Measurements from ENCODE around the gene ZNRF3.

Gene ZNRF3

DNA sequence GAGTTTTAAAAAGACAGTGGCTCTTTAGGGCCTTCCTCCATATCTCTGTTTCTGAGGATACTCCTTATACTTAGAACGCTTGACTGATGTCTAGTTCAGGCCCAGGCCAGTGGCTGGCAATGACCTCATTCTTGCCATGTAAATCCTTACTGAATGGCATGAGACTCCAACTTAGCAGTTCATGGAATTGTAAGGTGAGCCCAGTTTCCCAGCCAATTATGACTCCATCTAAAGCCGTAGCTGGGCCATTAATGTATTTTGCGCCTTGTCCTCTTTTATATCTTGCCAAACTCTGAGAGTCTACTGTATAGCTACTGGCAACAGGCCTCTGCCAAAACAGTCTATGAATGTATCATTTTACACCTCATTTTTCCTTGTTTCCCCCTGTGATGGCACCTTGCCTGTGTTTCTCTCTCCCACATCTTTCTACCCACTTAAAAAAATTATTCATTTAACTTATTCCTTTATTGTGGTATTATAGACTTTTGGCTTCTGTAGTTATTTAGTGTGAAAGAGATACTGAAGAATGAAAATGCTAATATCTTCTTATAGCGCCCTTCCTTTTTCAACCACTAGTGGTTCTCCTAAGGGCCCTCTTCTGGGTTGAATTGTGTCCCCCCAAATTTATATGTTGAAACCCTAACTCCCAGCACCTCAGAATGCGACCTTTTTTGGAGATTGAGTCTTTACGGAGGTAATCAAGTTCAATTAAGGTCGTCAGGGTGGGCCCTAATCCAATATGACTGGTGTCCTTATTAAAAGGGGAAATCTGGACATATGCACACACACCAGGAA lies 67.4 kb downstream of the ZNRF3 start (continued):
- TF ChIP-seq, protein P1, sequence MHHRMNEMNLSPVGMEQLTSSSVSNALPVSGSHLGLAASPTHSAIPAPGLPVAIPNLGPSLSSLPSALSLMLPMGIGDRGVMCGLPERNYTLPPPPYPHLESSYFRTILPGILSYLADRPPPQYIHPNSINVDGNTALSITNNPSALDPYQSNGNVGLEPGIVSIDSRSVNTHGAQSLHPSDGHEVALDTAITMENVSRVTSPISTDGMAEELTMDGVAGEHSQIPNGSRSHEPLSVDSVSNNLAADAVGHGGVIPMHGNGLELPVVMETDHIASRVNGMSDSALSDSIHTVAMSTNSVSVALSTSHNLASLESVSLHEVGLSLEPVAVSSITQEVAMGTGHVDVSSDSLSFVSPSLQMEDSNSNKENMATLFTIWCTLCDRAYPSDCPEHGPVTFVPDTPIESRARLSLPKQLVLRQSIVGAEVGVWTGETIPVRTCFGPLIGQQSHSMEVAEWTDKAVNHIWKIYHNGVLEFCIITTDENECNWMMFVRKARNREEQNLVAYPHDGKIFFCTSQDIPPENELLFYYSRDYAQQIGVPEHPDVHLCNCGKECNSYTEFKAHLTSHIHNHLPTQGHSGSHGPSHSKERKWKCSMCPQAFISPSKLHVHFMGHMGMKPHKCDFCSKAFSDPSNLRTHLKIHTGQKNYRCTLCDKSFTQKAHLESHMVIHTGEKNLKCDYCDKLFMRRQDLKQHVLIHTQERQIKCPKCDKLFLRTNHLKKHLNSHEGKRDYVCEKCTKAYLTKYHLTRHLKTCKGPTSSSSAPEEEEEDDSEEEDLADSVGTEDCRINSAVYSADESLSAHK (tag by site-specific recombination; IDR thresholded peaks at IDR 0.05) = no peak
- TF ChIP-seq, protein P2, sequence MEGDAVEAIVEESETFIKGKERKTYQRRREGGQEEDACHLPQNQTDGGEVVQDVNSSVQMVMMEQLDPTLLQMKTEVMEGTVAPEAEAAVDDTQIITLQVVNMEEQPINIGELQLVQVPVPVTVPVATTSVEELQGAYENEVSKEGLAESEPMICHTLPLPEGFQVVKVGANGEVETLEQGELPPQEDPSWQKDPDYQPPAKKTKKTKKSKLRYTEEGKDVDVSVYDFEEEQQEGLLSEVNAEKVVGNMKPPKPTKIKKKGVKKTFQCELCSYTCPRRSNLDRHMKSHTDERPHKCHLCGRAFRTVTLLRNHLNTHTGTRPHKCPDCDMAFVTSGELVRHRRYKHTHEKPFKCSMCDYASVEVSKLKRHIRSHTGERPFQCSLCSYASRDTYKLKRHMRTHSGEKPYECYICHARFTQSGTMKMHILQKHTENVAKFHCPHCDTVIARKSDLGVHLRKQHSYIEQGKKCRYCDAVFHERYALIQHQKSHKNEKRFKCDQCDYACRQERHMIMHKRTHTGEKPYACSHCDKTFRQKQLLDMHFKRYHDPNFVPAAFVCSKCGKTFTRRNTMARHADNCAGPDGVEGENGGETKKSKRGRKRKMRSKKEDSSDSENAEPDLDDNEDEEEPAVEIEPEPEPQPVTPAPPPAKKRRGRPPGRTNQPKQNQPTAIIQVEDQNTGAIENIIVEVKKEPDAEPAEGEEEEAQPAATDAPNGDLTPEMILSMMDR (tag by site-specific recombination; IDR thresholded peaks at IDR 0.05) = no peak
- no peak for TF ChIP-seq ZNF623 (tag by site-specific recombination; IDR thresholded peaks at IDR 0.05)
- TF ChIP-seq, protein P3, sequence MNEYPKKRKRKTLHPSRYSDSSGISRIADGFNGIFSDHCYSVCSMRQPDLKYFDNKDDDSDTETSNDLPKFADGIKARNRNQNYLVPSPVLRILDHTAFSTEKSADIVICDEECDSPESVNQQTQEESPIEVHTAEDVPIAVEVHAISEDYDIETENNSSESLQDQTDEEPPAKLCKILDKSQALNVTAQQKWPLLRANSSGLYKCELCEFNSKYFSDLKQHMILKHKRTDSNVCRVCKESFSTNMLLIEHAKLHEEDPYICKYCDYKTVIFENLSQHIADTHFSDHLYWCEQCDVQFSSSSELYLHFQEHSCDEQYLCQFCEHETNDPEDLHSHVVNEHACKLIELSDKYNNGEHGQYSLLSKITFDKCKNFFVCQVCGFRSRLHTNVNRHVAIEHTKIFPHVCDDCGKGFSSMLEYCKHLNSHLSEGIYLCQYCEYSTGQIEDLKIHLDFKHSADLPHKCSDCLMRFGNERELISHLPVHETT (tag by site-specific recombination; IDR thresholded peaks at IDR 0.05) = no peak
- 0 out of 2 replicates have a peak, but pooled peaks have one; percentile 33 for TF ChIP-seq ZNF843 (tag by site-specific recombination; IDR thresholded peaks at IDR 0.05)
- TF ChIP-seq, protein P4, sequence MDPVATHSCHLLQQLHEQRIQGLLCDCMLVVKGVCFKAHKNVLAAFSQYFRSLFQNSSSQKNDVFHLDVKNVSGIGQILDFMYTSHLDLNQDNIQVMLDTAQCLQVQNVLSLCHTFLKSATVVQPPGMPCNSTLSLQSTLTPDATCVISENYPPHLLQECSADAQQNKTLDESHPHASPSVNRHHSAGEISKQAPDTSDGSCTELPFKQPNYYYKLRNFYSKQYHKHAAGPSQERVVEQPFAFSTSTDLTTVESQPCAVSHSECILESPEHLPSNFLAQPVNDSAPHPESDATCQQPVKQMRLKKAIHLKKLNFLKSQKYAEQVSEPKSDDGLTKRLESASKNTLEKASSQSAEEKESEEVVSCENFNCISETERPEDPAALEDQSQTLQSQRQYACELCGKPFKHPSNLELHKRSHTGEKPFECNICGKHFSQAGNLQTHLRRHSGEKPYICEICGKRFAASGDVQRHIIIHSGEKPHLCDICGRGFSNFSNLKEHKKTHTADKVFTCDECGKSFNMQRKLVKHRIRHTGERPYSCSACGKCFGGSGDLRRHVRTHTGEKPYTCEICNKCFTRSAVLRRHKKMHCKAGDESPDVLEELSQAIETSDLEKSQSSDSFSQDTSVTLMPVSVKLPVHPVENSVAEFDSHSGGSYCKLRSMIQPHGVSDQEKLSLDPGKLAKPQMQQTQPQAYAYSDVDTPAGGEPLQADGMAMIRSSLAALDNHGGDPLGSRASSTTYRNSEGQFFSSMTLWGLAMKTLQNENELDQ (tag by site-specific recombination; IDR thresholded peaks at IDR 0.05; ENCODE audit: low read depth) = no peak
- peak; percentile 70 for TF ChIP-seq ZNF629 (tag by site-specific recombination; IDR thresholded peaks at IDR 0.05)
- no peak for TF ChIP-seq GLIS1 (tag by site-specific recombination; IDR thresholded peaks at IDR 0.05)
- TF ChIP-seq, protein P5, sequence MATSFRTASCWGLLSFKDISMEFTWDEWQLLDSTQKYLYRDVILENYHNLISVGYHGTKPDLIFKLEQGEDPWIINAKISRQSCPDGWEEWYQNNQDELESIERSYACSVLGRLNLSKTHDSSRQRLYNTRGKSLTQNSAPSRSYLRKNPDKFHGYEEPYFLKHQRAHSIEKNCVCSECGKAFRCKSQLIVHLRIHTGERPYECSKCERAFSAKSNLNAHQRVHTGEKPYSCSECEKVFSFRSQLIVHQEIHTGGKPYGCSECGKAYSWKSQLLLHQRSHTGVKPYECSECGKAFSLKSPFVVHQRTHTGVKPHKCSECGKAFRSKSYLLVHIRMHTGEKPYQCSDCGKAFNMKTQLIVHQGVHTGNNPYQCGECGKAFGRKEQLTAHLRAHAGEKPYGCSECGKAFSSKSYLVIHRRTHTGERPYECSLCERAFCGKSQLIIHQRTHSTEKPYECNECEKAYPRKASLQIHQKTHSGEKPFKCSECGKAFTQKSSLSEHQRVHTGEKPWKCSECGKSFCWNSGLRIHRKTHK (tag by site-specific recombination; IDR thresholded peaks at IDR 0.05) = no peak
- TF ChIP-seq PRDM10 (tag by site-specific recombination; IDR thresholded peaks at IDR 0.05) = peak; percentile 47; the same call in 1 of the 2 replicates
- no peak for TF ChIP-seq ZNF791 (tag by site-specific recombination; IDR thresholded peaks at IDR 0.05)
- TF ChIP-seq, protein P6, sequence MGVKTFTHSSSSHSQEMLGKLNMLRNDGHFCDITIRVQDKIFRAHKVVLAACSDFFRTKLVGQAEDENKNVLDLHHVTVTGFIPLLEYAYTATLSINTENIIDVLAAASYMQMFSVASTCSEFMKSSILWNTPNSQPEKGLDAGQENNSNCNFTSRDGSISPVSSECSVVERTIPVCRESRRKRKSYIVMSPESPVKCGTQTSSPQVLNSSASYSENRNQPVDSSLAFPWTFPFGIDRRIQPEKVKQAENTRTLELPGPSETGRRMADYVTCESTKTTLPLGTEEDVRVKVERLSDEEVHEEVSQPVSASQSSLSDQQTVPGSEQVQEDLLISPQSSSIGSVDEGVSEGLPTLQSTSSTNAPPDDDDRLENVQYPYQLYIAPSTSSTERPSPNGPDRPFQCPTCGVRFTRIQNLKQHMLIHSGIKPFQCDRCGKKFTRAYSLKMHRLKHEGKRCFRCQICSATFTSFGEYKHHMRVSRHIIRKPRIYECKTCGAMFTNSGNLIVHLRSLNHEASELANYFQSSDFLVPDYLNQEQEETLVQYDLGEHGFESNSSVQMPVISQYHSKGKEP (tag by site-specific recombination; IDR thresholded peaks at IDR 0.05) = 0 out of 2 replicates have a peak, but pooled peaks have one; percentile 26
- TF ChIP-seq ZNF585B (tag by site-specific recombination; IDR thresholded peaks at IDR 0.05) = no peak
- no peak for TF ChIP-seq GLIS2 (tag by site-specific recombination; IDR thresholded peaks at IDR 0.05)
